ENCODE measurements around the gene ATL3.
"Not testable (repeated sequence)": the region's sequence is repeated elsewhere in the genome, so short reads cannot be mapped to it uniquely, and the experiment has no call there.

Gene ATL3

DNA sequence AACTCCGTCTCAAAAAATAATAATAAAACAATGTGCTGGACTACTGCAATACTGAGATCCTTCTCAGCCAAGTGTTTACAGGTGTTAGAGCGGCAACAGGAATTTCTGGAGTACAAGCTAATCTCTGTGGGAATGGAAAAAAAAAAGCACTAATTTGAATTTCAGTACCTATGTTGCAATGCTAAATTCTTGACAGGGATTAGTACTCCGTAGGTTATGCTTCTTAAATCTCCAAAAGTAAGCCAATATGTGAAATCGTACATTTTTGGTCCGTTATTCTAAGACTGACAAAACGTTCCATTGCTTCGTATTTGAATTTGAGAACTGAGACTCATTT, 1.1 kb downstream of the ATL3 start:
- DNase-seq = no peak
- TF ChIP-seq GATA1 (IDR thresholded peaks at IDR 0.05; ENCODE audit: low read depth, low read length) (no peak), POLR2A (IDR thresholded peaks at IDR 0.05; ENCODE audit: low read length) (no peak)

DNA sequence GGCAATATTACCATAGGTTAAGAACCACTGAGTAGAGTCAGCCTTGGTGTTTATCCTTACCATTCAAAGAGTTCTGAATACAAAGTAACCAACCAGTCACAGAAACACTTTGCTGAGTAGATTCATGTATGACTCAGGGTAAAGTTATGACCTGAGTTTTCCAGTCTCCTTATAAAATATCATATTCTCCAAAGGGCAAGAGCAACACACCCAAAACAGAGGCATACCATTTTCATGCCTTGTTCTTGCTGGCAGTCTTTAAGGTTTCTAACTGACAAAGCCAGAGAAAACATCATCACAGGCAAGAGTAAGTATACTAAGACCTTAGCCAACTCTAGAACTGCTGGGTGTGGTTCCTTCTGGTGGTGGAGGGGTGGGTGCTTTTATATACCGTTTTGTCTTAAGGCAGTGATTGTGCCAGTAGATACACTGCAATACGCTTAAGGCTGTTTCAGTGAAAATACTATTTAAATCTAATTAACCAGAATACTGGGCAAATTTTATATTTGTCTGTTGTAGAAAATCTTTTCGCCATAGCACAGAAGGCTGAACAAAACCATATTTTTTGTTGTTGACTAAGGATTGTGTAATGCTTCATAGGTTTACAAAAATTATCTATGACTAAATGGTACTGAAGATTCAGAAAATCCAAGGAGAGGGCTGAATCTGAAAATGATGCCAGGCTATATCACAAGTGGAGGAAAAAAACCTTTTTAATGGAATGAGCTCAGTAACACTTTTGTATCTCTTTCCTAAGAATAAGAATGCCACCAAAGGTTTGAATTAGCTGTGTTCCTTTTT, 3.0 kb downstream of the ATL3 start:
- peak in 1 of 2 experiments; percentile 14 for DNase-seq
- no peak for TF ChIP-seq GATA1 (IDR thresholded peaks at IDR 0.05; ENCODE audit: low read depth, low read length)
- TF ChIP-seq POLR2A (IDR thresholded peaks at IDR 0.05; ENCODE audit: low read length) = no peak

DNA sequence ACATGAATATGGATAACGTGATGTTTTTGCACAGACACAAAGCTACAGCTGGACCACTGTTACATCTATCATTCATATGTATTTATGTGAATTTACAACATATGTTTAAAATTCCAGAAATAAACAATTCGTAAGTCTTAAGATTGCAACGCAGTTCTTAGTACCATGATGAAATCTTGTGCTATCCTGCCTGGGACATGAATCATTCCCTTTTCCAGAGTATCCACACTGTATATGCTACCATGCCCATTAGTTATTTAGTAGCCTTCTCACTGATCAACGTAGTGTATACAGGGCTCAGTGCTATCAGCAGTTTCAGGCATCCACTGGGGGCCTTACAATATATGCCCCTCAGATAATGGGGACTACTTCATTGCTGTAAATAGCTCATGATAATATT, 4.3 kb downstream of the ATL3 start:
- TF ChIP-seq POLR2A (IDR thresholded peaks at IDR 0.05; ENCODE audit: low read length) = no peak
- no peak for TF ChIP-seq GATA1 (IDR thresholded peaks at IDR 0.05; ENCODE audit: low read depth, low read length)
- DNase-seq = no peak

DNA sequence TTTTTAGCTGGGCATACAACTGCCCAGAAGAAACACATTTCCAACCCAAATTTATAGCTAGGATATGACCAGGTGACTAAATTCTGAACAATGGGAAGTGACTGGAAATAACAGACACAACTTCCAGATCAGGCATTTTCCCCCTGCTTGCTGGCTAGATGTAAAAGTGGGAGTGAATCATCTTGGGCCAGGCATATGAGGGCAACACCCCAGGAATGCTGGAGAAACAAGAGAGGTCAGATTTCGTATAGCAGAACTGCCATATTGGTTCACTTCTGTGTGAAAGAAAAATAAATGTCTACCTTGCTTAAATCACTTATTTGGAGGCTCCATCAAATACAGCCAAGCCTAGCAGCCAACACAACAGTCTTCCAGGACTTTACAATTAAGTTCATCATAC, 7.4 kb downstream of the ATL3 start:
- DNase-seq = no peak
- TF ChIP-seq POLR2A (IDR thresholded peaks at IDR 0.05; ENCODE audit: low read length) (no peak), GATA1 (IDR thresholded peaks at IDR 0.05; ENCODE audit: low read depth, low read length) (no peak)

DNA sequence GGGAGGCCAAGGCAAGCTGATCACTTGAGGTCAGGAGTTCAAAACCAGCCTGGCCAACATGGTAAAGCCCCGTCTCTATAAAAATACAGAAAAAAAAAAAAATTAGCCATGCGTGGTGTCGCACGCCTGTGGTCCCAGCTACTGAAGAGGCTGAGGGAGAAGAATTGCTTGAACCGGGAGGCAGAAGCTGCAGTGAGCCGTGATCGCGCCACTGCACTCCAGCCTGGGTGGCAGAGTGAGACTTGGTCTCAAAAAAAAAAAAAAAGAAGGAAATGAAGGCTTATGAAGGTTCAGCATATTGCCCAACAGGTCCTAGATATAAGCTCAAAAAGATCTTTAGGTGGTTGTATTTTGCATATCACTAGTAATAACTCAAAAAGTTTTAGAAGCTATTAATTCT, 10.2 kb downstream of the ATL3 start:
- DNase-seq = no peak
- TF ChIP-seq GATA1 (IDR thresholded peaks at IDR 0.05; ENCODE audit: low read depth, low read length) = no peak
- no peak for TF ChIP-seq POLR2A (IDR thresholded peaks at IDR 0.05; ENCODE audit: low read length)

DNA sequence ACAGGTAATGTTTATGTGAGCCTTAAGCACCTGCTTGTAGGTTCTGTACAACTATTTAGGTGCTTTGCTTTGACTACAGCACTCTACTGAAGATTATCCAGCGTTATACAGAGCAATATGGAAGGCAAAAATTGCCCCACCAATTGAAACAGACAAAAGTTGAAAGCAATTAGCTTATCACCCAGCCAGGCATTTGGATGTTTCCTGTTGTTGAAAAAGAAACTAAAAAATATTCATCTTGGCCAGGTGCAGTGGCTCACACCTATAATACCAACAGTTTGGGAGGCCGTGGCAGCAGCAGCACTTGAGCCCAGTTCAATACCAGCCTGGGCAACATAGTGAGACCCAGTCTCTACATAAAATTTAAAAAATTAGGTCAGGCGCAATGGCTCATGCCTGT, 18.5 kb downstream of the ATL3 start:
- TF ChIP-seq POLR2A (IDR thresholded peaks at IDR 0.05; ENCODE audit: low read length) = no peak
- TF ChIP-seq GATA1 (IDR thresholded peaks at IDR 0.05; ENCODE audit: low read depth, low read length) = no peak
- no peak for DNase-seq

DNA sequence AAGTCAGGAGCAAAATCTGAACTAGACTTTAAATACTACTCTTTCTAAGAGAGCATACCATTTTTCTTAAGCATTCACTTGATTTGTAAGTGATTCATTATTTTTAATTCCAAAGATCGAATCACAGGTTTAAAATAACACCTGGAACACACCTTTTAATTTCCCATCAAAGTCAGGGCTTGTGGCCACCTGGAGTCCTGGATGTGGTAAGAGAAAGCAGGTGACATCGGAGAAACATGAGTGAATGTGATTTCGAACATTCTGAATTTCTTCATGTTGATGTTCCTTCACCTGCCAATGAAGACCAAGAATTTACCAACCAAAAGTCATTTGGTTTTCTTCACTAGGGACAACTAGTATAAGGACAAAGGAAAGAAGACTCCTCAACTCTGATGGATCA, 28.0 kb downstream of the ATL3 start:
- no peak for DNase-seq
- TF ChIP-seq POLR2A (IDR thresholded peaks at IDR 0.05; ENCODE audit: low read length) (no peak), GATA1 (IDR thresholded peaks at IDR 0.05; ENCODE audit: low read depth, low read length) (no peak)

DNA sequence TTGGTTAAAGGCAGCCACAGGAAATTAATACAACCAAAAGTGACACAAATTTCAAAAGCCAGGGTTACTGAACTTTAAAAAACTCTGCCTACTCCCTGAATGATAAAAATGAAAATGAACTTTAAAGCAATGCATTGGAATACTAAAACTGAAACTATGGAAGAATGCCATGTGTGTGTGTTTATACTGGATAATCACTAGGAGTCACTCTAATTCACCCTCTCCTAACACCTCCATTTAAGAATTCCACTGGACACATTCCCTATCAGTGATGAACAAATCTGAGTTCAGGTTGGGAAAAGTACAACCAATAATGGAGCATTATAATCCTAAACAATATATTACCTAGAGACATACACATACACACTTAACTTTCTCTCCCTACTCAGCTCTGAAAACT, 29.4 kb downstream of the ATL3 start:
- TF ChIP-seq POLR2A (IDR thresholded peaks at IDR 0.05; ENCODE audit: low read length) (no peak), GATA1 (IDR thresholded peaks at IDR 0.05; ENCODE audit: low read depth, low read length) (no peak)
- no peak for DNase-seq

DNA sequence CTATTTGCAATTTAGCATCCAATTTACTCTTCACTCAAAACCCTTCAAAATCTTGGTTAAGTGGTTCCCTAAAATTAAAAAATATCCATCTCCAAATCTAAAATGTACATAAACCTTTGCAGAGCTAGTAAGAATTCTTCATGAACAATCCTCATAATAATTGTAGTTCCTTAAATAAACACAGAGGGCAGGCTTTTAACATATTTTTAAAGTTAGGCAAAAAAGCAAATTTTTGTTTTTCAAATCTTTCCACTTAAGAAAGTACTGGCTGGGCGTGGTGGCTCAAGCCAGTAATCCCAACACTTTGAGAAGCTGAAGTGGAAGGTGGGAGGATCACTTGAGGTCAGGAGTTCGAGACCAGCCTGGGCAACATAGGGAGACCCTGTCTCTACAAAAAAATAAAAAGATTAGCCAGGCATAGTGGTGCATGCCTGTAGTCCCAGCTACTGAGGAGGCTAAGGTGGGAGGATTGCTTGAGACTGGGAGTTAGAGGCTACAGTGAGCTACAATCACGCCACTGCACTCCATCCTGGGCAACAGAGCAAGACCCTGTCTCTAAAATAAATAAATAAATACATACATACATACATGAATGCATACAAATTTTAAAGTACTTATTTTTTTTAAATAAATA, 31.9 kb downstream of the ATL3 start:
- peak in 1 of 2 experiments; percentile 26 for DNase-seq
- TF ChIP-seq GATA1 (IDR thresholded peaks at IDR 0.05; ENCODE audit: low read depth, low read length) = no peak

DNA sequence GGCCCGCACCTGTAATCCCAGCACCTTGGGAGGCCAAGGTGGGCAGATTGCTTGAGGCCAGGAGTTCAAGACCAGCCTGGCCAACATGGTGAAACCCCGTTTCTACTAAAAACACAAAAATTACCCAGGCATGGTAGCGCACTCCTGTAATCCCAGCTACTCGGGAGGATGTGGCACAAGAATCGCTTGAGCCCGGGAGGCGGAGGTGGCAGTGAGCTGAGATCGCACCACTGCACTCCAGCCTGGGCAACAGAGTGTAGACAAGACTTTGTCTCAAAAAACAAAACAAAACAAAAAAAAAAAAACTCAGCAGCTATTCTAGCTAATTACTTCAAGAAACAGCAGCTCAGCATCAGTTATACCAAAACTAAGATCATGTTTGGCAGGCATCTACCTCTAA, 32.7 kb downstream of the ATL3 start:
- not testable (repeated sequence) for DNase-seq

DNA sequence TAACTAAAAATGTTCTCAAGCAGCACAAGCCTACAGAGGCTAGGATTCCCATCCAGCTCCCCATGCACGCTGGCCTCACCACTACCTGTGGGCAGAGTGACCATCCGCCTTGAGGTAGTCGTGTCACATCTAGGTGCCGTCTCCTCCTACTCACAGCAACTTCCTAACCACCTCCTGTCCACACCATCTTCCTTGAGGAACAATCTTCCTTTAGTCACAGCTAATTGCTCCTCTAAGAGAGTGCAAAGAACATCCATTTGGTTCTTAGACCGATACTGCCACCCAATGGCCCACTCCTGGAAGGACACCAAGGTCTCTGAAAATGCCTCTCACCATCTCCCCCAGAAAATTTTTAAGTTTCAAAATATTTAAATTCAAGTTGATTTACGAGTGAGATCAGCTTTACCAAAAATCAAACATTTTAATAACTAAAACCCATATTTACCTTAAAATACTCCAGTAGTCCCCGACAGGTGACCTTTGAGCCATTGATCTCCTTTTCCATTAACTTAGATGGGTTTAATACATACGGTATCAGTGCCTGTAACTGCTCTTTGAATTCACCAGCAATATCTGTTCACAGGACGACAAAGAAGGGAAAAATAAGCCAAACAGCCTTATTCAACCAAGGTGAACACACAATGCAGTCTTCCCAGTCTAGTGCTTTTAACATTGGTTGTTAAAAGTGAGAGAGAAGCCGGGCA, 35.3 kb downstream of the ATL3 start:
- peak; percentile 64 to 85 for DNase-seq
- TF ChIP-seq GATA1 (IDR thresholded peaks at IDR 0.05; ENCODE audit: low read depth, low read length) (no peak), POLR2A (IDR thresholded peaks at IDR 0.05; ENCODE audit: low read length) (no peak)

DNA sequence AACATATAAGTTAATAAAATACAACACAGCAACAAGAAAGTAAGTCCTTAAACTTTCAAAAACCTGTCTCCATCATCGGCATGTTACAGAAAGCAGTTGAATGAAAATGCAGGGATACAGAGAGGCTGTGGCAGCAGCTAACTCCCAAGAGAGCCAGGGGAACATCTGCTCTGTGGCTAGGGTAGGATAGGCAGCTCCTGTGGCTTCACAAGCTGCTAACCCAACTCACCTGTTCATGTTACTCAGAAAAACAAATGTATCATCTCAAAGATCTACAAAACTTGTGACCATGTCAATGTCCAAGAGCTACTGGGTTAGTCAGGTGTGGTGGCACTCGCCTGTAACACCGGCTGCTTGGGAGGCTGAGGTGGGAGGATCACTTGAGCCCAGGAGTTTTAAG, 41.8 kb downstream of the ATL3 start:
- no peak for TF ChIP-seq GATA1 (IDR thresholded peaks at IDR 0.05; ENCODE audit: low read depth, low read length)
- TF ChIP-seq POLR2A (IDR thresholded peaks at IDR 0.05; ENCODE audit: low read length) = no peak
- no peak for DNase-seq

DNA sequence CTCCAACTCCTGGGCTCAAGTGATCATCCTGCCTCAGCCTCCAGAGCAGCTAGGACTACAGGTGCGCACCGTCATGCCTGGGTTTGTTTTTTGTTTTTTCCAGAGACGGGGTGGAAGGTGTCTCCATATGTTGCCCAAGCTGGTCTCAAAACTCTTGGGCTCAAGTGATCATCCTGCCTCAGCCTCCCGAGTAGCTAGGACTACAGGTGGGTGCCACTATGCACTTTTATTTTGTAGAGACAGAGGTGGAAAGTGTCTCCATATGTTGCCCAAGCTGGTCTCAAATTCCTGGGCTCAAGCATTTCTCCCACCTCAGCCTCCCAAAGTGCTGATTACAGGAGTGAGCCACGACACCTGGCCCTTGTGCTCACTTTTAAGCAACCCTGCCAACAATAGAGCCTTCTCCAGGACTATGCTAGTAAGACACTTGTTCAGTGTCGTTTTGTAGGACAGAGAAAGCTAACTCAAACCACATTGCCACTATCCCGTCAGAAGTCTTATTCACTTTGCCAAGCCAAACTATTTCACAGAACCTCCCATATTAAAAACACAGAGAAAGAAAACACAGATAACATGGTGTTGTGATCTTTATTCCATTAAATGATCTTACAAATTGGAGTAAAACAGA, 47.5 kb downstream of the ATL3 start:
- TF ChIP-seq GATA1 (IDR thresholded peaks at IDR 0.05; ENCODE audit: low read depth, low read length) (no peak), POLR2A (IDR thresholded peaks at IDR 0.05; ENCODE audit: low read length) (no peak)
- no peak for DNase-seq

DNA sequence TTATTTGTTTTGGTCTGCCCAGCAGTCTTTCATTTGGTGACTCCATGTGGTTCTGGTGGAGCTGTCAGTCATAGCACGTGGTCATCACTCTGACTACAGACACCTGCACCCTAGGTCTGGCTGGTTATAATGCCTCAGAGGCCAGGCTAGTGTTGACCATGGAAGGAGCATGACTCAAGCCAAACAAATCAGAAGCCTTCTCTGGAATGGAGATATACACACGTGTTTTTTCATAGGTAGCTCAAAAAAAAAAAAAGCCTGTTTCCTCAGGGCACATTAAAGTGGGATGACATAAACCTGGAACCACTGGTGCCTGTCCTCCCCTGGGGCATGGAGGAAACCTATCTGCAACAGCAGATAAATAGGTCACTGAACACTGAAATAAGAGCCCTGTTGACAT, 48.9 kb downstream of the ATL3 start:
- no peak for DNase-seq
- TF ChIP-seq GATA1 (IDR thresholded peaks at IDR 0.05; ENCODE audit: low read depth, low read length) = no peak
- TF ChIP-seq POLR2A (IDR thresholded peaks at IDR 0.05; ENCODE audit: low read length) = no peak

Data from erythroblast (primary cell).